Keratinocyte (primary cell): ENCODE data around the gene NEGR1. TPM values are rescaled to one million over a fixed set of nuclear protein-coding genes. Genes with fewer than 3 reads are reported as not detected.

ENCODE experiments used
- DNase-seq: peaks from one replicate; pipeline ENCODE4 v3.0.0-alpha.2; 2011; ENCODE audit warnings: low read depth, missing footprints, low spot score
- FAIRE-seq: peaks from 2 replicates; lab custom pipeline; 2011; peaks lifted over from hg19 to GRCh38; lab: Jason Lieb, UNC
- H2AFZ ChIP-seq: 2 replicates; pipeline ENCODE4 v1.6.0; 2012; ENCODE audit warnings: low read length, control low read depth, inconsistent platforms; ENCODE audit not compliant: control insufficient read depth
- H3K27ac ChIP-seq: 2 replicates; pipeline ENCODE4 v1.5.1; 2011; ENCODE audit warnings: low read length; ENCODE audit not compliant: control insufficient read depth, insufficient read depth
- H3K27me3 ChIP-seq: 3 replicates; pipeline ENCODE4 v1.6.0; 2011; ENCODE audit warnings: low read length; ENCODE audit not compliant: control insufficient read depth, insufficient read depth; ENCODE audit errors: extremely low read depth
- H3K36me3 ChIP-seq, 2 experiments: 2 replicates in 1 of 2; 3 replicates in 1 of 2; pipeline ENCODE4 v1.5.1; 2011; ENCODE audit warnings: low read length in 2 of 2, mild to moderate bottlenecking in 1 of 2; ENCODE audit not compliant: control insufficient read depth in 2 of 2, insufficient read depth in 2 of 2; ENCODE audit errors: extremely low read depth in 1 of 2
- H3K4me1 ChIP-seq: 3 replicates; pipeline ENCODE4 v1.5.1; 2011; ENCODE audit warnings: low read length; ENCODE audit not compliant: control insufficient read depth, insufficient read depth; ENCODE audit errors: extremely low read depth
- H3K4me2 ChIP-seq: 3 replicates; pipeline ENCODE4 v1.6.0; 2011; ENCODE audit warnings: low read depth, low read length; ENCODE audit not compliant: control insufficient read depth, insufficient read depth; ENCODE audit errors: extremely low read depth
- H3K4me3 ChIP-seq, 3 experiments: fragments of 200-600 bp in 1 of 3; sonication (generic) in 1 of 3; 2 replicates in 2 of 3; 3 replicates in 1 of 3; pipeline ENCODE4 v1.5.1; 2011 to 2016; ENCODE audit warnings: low read length in 3 of 3, mild to moderate bottlenecking in 3 of 3, control low read depth in 2 of 3, inconsistent platforms in 1 of 3, low read depth in 1 of 3, mixed read lengths in 1 of 3, mixed run types in 1 of 3, moderate library complexity in 1 of 3; ENCODE audit not compliant: control insufficient read depth in 2 of 3, insufficient read depth in 2 of 3; ENCODE audit errors: extremely low read depth in 1 of 3
- H3K79me2 ChIP-seq: 2 replicates; pipeline ENCODE4 v1.6.0; 2012; ENCODE audit warnings: low read length; ENCODE audit not compliant: control insufficient read depth, insufficient read depth
- H3K9ac ChIP-seq: 3 replicates; pipeline ENCODE4 v1.6.0; 2011; ENCODE audit warnings: low read length; ENCODE audit not compliant: control insufficient read depth, insufficient read depth; ENCODE audit errors: extremely low read depth
- H3K9me1 ChIP-seq: 3 replicates; pipeline ENCODE4 v1.6.0; 2011; ENCODE audit warnings: low read length; ENCODE audit not compliant: control insufficient read depth, insufficient read depth; ENCODE audit errors: extremely low read depth
- H3K9me3 ChIP-seq: 2 replicates; pipeline ENCODE4 v1.5.1; 2012; ENCODE audit warnings: low read depth, low read length; ENCODE audit not compliant: control insufficient read depth
- H4K20me1 ChIP-seq: 3 replicates; pipeline ENCODE4 v1.6.0; 2011; ENCODE audit warnings: low read length; ENCODE audit not compliant: control insufficient read depth, insufficient read depth; ENCODE audit errors: extremely low read depth
- EZH2 ChIP-seq: IDR thresholded peaks from one replicate; pipeline ENCODE4 v1.6.1; 2012; ENCODE audit warnings: inconsistent platforms, mild to moderate bottlenecking, low read length, moderate library complexity
- dilution Hi-C: fragments of 300-500 bp; cut with MboI; formaldehyde crosslinking; loops from one replicate; pipeline ENCODE4 v1.7.0; 2020; ENCODE audit warnings: low sequenced_read_pairs; ENCODE audit not compliant: extremely low pct_ligation_motif_present
- polyA plus RNA-seq, 5 experiments: library from polyadenylated mRNA; depleted of rRNA in 3 of 5; stranded (reverse) in 3 of 5; stranded (forward) in 1 of 5; unstranded in 1 of 5; fragments of >200 nt; gene quantifications; 1 replicate in 1 of 5; 2 replicates in 3 of 5; 3 replicates in 1 of 5; pipeline versions ENCODE4 v1.2.1 to v1.2.3, GENCODE V29; 2011 to 2012; ENCODE audit warnings: missing spikeins in 2 of 5, low read depth in 1 of 5, low replicate concordance in 1 of 5
- TF ChIP-seq, protein P1 (sequence below), 3 experiments: IDR thresholded peaks in 1 of 3; conservative IDR thresholded peaks in 1 of 3; optimal IDR thresholded peaks in 1 of 3; 2 replicates in 2 of 3; 3 replicates in 1 of 3; pipeline versions ENCODE3 to v1.5.1; 2011; ENCODE audit warnings: low read length in 3 of 3, mild to moderate bottlenecking in 3 of 3, moderate library complexity in 2 of 3, control low read depth in 1 of 3, inconsistent platforms in 1 of 3; ENCODE audit not compliant: insufficient read depth in 2 of 3; ENCODE audit errors: extremely low read depth in 1 of 3

NEGR1 gene
- polyA plus RNA-seq, 1 donor (not counting 4 experiments of a cell fraction or from before 2014, with no cell fraction given), result 1.6 TPM

DNA sequence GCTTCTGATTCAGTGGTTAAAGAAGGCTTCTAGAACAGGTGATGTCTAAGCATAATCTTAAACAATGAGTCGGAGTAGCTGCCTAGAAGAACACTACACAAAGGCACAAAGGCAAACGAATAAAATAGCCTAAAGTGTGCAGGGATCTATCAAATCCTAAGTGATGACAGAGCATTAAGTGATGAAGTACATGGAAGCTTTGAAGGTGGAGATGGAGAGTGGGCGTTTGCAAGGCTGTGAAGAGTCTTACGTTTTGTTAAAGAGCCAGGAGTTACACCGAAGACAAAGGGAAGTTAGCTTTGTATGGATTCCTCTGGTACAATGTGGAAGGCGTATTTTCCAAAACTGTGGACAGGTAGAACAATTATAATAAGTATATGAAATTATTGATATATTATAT lies 270.6 kb downstream of the NEGR1 start:
- dilution Hi-C loops, result no loop called here
- Histone ChIP-seq H3K9me1 (no peaks in the 10 kb centered on the region), H3K27ac (no peak overlapping the region), H3K4me1 (no peaks in the 10 kb centered on the region), H3K9me3 (no peaks in the 10 kb centered on the region), H3K4me3 (no peak overlapping the region), H3K27me3 (no peaks in the 10 kb centered on the region), H3K36me3 (no peaks in the 10 kb centered on the region), H3K9ac (no peak overlapping the region), H4K20me1 (no peaks in the 10 kb centered on the region), H3K4me2 (no peak overlapping the region), H3K79me2 (no peaks in the 10 kb centered on the region), H2AFZ (no peak overlapping the region)
- no peak for TF ChIP-seq EZH2
- TF ChIP-seq, protein P1, sequence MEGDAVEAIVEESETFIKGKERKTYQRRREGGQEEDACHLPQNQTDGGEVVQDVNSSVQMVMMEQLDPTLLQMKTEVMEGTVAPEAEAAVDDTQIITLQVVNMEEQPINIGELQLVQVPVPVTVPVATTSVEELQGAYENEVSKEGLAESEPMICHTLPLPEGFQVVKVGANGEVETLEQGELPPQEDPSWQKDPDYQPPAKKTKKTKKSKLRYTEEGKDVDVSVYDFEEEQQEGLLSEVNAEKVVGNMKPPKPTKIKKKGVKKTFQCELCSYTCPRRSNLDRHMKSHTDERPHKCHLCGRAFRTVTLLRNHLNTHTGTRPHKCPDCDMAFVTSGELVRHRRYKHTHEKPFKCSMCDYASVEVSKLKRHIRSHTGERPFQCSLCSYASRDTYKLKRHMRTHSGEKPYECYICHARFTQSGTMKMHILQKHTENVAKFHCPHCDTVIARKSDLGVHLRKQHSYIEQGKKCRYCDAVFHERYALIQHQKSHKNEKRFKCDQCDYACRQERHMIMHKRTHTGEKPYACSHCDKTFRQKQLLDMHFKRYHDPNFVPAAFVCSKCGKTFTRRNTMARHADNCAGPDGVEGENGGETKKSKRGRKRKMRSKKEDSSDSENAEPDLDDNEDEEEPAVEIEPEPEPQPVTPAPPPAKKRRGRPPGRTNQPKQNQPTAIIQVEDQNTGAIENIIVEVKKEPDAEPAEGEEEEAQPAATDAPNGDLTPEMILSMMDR (optimal IDR thresholded peaks at IDR 0.05 in 1 of 3, IDR thresholded peaks at IDR 0.05 in 1 of 3, conservative IDR thresholded peaks at IDR 0.05 in 1 of 3; ENCODE audit: extremely low read depth in 1 of 3, insufficient read depth in 2 of 3, low read length in 3 of 3), result no peak
- FAIRE-seq, result no peak
- DNase-seq, result no peak

DNA sequence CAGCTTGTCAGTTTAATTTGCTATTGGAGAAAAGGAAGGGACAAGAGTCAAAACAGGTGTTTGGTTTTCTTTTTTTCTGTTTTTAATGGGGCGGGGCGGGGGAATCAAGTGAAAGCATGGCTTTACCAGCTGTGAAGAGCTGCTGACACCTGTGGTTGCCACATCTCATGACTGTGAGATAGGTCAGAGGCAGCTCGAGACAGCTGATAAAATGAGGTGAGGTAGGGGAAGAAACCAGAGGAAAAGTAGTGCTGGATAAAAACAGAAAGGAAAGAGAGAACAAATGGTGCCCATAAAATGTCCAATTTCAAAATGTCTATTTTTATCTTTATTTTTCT lies 272.3 kb downstream of the NEGR1 start:
- H3K27me3 ChIP-seq, result no peaks in the 10 kb centered on the region
- no peaks in the 10 kb centered on the region for H4K20me1 ChIP-seq
- DNase-seq (no peak), FAIRE-seq (no peak)
- no peak overlapping the region for H3K9ac ChIP-seq
- no peaks in the 10 kb centered on the region for H3K9me1 ChIP-seq
- H3K4me2 ChIP-seq, result no peak overlapping the region
- no peaks in the 10 kb centered on the region for H3K4me1 ChIP-seq
- H3K4me3 ChIP-seq, result no peak overlapping the region
- H2AFZ ChIP-seq, result no peak overlapping the region
- no peaks in the 10 kb centered on the region for H3K36me3 ChIP-seq
- TF ChIP-seq EZH2, result no peak
- TF ChIP-seq, protein P1 (optimal IDR thresholded peaks at IDR 0.05 in 1 of 3, IDR thresholded peaks at IDR 0.05 in 1 of 3, conservative IDR thresholded peaks at IDR 0.05 in 1 of 3; ENCODE audit: extremely low read depth in 1 of 3, insufficient read depth in 2 of 3, low read length in 3 of 3), result no peak
- no peak overlapping the region for H3K27ac ChIP-seq
- H3K9me3 ChIP-seq, result no peaks in the 10 kb centered on the region
- H3K79me2 ChIP-seq, result no peaks in the 10 kb centered on the region
- dilution Hi-C loops, result no loop called here
